ENCODE data around the gene CHRNA5. TPM values are rescaled to one million over a fixed set of nuclear protein-coding genes. Genes with fewer than 3 reads are reported as not detected.

CHRNA5 gene
- total RNA-seq, 1 donor from 2014 or later: 2.6 TPM

DNA sequence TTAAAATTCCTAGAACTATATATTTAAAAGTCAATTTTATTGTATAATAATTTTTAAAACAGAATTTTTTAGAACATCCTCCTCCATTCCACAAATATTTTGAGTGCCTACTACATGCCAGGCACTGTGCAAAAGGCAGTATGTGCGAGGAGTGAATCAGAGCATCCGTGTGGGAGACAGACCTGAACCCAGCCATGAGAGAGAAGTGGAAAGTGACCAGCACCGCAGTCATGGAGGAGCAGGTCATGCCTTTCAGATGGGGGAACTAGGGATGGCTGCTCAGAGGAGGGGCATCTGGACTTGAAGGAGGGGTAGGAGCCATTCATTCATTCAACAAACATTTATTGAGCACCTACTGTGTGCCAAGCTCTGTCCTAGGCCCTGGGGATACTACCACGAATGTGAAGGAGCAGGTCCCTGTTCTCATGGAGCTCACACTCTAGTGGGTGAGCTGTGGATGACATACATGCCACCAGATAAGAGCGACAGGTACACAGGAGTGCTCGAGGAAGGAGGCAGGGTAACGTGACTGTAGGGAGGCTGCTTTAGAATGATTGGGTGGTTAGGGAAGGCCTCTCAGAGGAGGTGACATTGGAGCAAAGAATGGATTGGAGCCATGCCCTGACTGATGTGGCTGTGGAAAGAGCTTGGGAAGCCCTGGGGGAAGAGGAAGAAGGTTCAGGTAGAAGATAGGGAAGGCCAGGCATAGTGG, 58.6 kb downstream of the CHRNA5 start:
- intact Hi-C loops (cut with DNase I): no loop called here
- H3K4me1 ChIP-seq: peaks cover 15% of the 10 kb centered on the region

DNA sequence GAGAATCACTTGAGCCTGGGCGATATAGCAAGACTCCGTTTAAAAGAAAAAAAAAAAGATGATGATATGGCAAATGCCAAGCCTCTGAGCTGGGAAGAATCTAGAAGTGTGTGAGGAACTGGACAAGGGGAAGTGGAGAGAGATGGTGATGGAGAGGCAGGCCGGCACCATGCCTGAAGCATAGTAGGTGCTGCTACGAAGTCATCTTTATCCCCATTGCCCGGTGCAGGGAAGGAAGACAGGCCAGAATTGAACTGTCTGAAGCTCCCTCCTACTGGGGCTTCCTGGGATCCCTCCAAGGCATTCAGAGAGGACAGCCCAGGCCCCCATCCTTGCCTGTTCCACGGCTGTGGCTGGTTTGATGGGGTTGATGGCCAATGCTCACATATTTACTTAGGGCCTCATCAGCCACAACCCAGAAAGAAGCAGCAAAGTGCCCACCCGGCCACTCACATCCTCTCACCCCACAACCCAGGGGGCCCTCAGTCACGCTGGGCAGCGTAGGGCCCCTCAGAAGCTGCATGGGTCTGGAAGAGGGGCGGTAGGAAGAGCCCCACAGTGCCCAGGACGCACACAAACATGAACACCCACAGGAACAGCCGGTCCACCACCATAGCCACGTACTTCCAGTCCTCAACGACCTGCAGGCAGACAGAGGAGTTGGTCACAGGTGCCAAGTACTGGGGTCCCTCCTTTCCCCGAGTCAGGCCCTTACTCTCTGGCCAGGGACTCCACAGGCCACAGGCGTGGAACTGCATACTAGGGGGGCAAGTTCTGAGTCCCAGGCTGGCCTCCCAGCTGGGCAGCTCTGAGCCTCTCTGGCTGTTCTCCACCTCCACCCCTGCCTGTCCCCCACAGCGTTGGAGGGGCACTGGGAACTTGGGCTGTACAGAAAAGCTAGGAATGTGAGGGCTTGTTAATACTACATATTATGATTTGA, 59.6 kb downstream of the CHRNA5 start:
- ATAC-seq (no peak), DNase-seq (no peak)
- intact Hi-C loops (cut with DNase I): no loop called here
- Histone ChIP-seq H3K4me3 (no peak overlapping the region), H3K36me3 (no peaks in the 10 kb centered on the region), H3K27ac (no peak overlapping the region), H3K4me1 (peaks cover 13% of the 10 kb centered on the region), H3K9me3 (no peaks in the 10 kb centered on the region), H3K27me3 (ENCODE audit: low read depth) (peaks cover 46% of the 10 kb centered on the region)
- TF ChIP-seq, protein P1, sequence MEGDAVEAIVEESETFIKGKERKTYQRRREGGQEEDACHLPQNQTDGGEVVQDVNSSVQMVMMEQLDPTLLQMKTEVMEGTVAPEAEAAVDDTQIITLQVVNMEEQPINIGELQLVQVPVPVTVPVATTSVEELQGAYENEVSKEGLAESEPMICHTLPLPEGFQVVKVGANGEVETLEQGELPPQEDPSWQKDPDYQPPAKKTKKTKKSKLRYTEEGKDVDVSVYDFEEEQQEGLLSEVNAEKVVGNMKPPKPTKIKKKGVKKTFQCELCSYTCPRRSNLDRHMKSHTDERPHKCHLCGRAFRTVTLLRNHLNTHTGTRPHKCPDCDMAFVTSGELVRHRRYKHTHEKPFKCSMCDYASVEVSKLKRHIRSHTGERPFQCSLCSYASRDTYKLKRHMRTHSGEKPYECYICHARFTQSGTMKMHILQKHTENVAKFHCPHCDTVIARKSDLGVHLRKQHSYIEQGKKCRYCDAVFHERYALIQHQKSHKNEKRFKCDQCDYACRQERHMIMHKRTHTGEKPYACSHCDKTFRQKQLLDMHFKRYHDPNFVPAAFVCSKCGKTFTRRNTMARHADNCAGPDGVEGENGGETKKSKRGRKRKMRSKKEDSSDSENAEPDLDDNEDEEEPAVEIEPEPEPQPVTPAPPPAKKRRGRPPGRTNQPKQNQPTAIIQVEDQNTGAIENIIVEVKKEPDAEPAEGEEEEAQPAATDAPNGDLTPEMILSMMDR (IDR thresholded peaks at IDR 0.05): no peak

More for the DNA sequence above, 58.6 kb downstream of the CHRNA5 start:
- TF ChIP-seq, protein P1 (IDR thresholded peaks at IDR 0.05): no peak
- H3K4me3 ChIP-seq: no peak overlapping the region
- peaks cover 56% of the 10 kb centered on the region for H3K27me3 ChIP-seq (ENCODE audit: low read depth)
- H3K36me3 ChIP-seq: no peaks in the 10 kb centered on the region
- no peak for DNase-seq
- no peak overlapping the region for H3K27ac ChIP-seq
- H3K9me3 ChIP-seq: no peaks in the 10 kb centered on the region
- no peak for ATAC-seq

DNA sequence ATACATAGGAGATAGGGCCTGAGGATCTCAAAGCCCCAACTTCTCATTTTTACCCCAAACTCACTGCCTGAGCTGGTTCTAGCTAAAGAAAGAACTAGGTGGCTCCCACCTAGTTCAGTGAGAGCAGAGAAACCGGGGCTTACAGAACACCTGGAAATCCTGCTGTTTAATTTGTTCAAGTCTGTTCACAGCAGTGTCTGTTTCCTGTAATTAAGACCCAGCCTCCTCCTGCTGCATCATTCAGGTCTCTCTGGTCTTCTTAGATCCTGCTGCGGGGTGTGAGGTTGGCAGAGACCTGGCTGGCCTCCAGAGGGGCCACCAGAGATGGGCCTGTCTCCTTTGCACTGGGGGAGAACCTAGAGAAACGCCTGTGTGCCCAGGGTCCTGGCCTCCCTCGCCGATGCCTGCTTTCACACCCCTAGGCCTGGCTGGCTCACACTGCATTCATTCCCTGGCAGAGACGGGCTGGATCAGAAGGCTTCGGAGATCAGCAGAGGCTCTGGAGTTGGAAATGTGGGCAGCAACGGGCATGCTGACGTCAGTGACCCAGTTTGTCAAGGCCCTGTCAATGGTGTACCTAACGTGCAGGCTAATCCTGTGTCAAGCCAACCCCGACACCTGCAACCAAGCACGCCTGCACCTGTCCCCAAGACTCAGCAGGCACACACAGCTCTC, 60.4 kb downstream of the CHRNA5 start:
- intact Hi-C loops (cut with DNase I): no loop called here

DNA sequence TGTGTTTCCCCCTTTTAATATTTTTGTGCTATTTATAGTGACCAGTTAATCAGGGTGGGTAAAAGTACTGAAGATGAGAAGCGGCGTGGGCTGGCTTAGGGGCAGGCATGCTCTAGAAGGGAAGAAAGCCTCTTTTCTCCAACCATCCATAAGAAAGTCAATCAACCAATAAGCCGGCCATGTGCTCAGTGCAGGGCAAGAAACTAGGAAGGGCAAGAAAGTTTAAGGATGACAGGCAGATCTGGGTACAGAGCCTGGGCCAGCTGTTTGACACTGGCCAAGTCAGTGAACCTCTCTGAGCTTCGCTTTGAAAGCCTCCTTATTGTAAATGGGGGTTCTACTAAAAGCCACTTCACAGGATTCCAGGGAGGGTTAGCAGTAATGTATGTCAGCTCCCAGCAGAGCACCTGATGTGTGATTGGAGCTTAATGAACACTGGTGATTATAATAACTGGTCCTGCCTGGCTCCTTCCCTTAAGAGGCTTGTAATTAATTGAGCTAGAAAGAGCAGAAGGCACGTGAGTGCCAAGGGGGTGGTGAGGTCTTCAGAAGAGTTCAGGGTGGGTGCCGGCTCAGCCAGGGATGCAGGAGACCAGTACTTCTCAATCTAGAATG, 61.2 kb downstream of the CHRNA5 start:
- TF ChIP-seq, protein P1 (IDR thresholded peaks at IDR 0.05): no peak
- no peak for ATAC-seq
- Histone ChIP-seq H3K27me3 (ENCODE audit: low read depth) (peaks cover 30% of the 10 kb centered on the region), H3K27ac (no peak overlapping the region), H3K36me3 (no peaks in the 10 kb centered on the region), H3K4me1 (no peaks in the 10 kb centered on the region), H3K9me3 (no peaks in the 10 kb centered on the region), H3K4me3 (no peak overlapping the region)
- DNase-seq: no peak
- intact Hi-C loops (cut with DNase I): no loop called here

More for the DNA sequence above, 60.4 kb downstream of the CHRNA5 start:
- no peak for DNase-seq
- Histone ChIP-seq H3K9me3 (no peaks in the 10 kb centered on the region), H3K36me3 (no peaks in the 10 kb centered on the region), H3K27ac (no peak overlapping the region), H3K4me1 (peaks cover 4% of the 10 kb centered on the region), H3K27me3 (ENCODE audit: low read depth) (peaks cover 38% of the 10 kb centered on the region), H3K4me3 (no peak overlapping the region)
- TF ChIP-seq, protein P1 (IDR thresholded peaks at IDR 0.05): no peak
- ATAC-seq: no peak

DNA sequence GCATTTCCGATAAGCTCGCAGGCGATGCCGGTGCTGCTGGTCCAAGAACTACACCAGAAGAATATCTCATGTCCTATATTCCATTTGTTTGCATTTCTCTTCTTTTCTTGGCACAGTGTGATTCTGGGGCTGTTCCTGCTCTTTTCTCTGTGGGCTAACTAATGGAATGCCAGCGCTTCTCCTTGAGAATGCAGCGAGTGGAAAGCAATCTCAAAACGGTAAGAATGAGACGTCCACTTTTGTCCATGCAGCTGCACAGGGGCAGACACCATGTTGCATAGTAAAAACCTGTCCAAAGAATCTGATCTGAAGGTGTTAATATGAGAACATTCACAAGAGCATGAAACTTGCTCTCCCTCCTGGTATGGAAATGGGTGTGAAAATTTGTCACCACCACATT, 62.0 kb downstream of the CHRNA5 start:
- Histone ChIP-seq H3K4me1 (no peaks in the 10 kb centered on the region), H3K4me3 (no peak overlapping the region), H3K36me3 (no peaks in the 10 kb centered on the region), H3K9me3 (no peaks in the 10 kb centered on the region), H3K27ac (no peak overlapping the region), H3K27me3 (ENCODE audit: low read depth) (peaks cover 22% of the 10 kb centered on the region)
- TF ChIP-seq, protein P1 (IDR thresholded peaks at IDR 0.05): no peak
- DNase-seq (no peak), ATAC-seq (no peak)
- intact Hi-C loops (cut with DNase I): no loop called here

Data from lower lobe of right lung (tissue), 2 donors.